HUES48 (cell line): Measurements from ENCODE around the gene NBPF20.
"Not testable (repeated sequence)": the region's sequence is repeated elsewhere in the genome, so short reads cannot be mapped to it uniquely, and the experiment has no call there.

Source experiments
- H3K27ac ChIP-seq: one replicate; pipeline ENCODE4 v1.7.0; 2013; ENCODE audit warnings: low read depth, low read length, inconsistent platforms
- H3K27me3 ChIP-seq: 2 replicates; pipeline ENCODE4 v1.6.1; 2013; ENCODE audit warnings: mild to moderate bottlenecking, low read length; ENCODE audit not compliant: control insufficient read depth, insufficient read depth
- H3K36me3 ChIP-seq: 2 replicates; pipeline ENCODE4 v1.6.1; 2013; ENCODE audit warnings: low read length; ENCODE audit not compliant: control insufficient read depth, insufficient read depth
- H3K4me1 ChIP-seq: 2 replicates; pipeline ENCODE4 v1.6.1; 2013; ENCODE audit warnings: mild to moderate bottlenecking, low read length; ENCODE audit not compliant: control insufficient read depth, insufficient read depth
- H3K4me3 ChIP-seq: 2 replicates; pipeline ENCODE4 v1.5.1; 2013; ENCODE audit warnings: mild to moderate bottlenecking, low read depth, low read length
- H3K9ac ChIP-seq: 2 replicates; pipeline ENCODE4 v1.6.1; 2013; ENCODE audit warnings: mild to moderate bottlenecking, low read depth, low read length, moderate library complexity
- H3K9me3 ChIP-seq: 2 replicates; pipeline ENCODE4 v1.6.1; 2013; ENCODE audit warnings: low read length; ENCODE audit not compliant: control insufficient read depth, insufficient read depth

The NBPF20 gene, protein sequence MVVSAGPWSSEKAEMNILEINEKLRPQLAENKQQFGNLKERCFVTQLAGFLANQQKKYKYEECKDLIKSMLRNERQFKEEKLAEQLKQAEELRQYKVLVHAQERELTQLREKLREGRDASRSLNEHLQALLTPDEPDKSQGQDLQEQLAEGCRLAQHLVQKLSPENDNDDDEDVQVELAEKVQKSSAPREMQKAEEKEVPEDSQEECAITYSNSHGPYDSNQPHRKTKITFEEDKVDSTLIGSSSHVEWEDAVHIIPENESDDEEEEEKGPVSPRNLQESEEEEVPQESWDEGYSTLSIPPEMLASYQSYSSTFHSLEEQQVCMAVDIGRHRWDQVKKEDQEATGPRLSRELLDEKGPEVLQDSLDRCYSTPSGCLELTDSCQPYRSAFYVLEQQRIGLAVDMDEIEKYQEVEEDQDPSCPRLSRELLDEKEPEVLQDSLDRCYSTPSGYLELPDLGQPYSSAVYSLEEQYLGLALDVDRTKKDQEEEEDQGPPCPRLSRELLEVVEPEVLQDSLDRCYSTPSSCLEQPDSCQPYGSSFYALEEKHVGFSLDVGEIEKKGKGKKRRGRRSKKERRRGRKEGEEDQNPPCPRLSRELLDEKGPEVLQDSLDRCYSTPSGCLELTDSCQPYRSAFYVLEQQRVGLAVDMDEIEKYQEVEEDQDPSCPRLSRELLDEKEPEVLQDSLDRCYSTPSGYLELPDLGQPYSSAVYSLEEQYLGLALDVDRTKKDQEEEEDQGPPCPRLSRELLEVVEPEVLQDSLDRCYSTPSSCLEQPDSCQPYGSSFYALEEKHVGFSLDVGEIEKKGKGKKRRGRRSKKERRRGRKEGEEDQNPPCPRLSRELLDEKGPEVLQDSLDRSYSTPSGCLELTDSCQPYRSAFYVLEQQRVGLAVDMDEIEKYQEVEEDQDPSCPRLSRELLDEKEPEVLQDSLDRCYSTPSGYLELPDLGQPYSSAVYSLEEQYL (N-terminal part only)

DNA sequence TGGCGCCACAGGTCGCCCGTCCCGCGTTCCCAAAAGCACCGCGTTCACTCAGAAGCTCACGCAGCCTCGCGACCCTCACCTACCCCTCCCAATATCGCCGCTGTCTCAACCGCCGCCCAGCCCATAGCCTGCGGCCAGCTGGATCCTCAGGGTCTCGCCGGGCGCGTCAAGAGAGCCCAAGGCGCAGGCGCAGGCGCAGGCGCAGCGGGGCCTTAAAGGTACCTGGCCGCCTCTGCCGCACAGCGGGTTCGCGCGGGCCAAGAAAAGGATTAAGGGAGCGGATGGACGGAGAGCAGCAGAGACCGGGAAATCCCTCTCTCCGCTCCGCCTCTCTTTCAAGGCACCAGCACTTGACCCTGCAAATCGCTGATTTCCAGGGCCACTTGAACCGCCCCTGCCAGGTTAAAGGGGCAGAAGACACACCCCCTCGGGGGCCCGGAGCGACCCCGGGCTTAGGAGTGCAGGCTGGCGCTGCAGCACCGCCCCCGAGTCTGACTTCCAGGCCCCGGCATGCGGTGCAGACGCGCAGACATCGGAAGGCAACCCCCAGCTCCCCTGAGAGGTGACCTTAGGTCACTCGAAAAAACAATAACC lies at the start of gene NBPF20:
Gene NBPF20 (minus strand): TSS at position 168 of the 594 bp plus-strand sequence. CDS start 20,331 bp downstream, outside the sequence.
- Histone ChIP-seq H3K36me3 (no peaks in the 10 kb centered on the region), H3K9ac (no peak within 1 kb of the TSS)

DNA sequence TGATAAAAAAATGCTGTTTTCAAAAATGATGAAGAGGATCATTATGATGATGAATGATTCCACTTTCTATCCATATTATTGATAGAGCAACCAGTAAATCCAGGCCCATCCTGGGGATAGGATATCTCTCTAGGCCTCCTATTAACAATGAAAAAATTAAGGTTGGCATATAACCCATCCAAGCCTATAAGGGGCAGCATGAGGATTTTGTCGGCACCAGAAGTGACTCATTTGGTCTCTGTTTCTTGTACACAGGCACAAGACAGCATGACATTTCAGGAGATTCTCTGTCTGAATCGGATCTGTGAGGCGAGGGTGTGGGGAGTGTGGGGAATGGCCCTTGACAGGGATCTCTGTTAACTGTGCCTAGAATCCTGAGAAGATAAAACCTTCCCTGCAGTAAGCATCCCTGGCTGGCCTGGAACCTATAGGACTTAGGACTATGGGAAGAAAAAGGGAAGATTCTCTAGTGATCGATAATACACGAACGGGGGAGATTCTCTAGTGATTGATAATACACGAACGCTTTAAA lies 49.5 kb upstream of the NBPF20 start:
- H3K9ac ChIP-seq, H3K36me3 ChIP-seq, H3K27ac ChIP-seq, H3K27me3 ChIP-seq, H3K9me3 ChIP-seq, H3K4me1 ChIP-seq: not testable (repeated sequence)
- peak overlapping the region; percentile 58; the same call in 1 of the 2 replicates for H3K4me3 ChIP-seq

More for the DNA sequence above, at the start of gene NBPF20:
- Histone ChIP-seq H3K4me1 (no peaks in the 10 kb centered on the region), H3K27ac (peak within 1 kb of the TSS; percentile 51), H3K4me3 (peak within 1 kb of the TSS; percentile 71), H3K9me3 (no peaks in the 10 kb centered on the region), H3K27me3 (peaks cover 57% of the 10 kb centered on the region)

DNA sequence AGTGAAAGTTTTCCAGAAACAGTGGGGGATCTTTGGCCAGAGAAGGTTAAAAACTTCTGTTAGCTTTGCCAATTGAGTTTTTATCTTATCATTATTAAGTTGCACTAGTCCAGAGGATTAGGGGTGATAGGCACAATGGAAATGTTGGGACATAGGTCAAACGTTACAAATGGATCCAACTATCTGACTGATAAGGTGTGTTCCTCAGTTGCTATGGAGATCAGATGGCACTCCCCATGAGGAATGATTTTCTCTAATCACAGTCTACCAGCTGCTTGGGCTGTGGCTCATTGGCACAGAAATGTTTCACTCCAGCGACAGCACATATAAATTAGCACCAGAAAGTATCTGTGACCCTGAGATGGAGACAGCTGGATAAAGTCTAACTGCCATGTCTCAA lies 47.3 kb upstream of the NBPF20 start:
- H3K4me3 ChIP-seq, H3K36me3 ChIP-seq, H3K9ac ChIP-seq, H3K27ac ChIP-seq, H3K4me1 ChIP-seq, H3K27me3 ChIP-seq, H3K9me3 ChIP-seq: not testable (repeated sequence)

DNA sequence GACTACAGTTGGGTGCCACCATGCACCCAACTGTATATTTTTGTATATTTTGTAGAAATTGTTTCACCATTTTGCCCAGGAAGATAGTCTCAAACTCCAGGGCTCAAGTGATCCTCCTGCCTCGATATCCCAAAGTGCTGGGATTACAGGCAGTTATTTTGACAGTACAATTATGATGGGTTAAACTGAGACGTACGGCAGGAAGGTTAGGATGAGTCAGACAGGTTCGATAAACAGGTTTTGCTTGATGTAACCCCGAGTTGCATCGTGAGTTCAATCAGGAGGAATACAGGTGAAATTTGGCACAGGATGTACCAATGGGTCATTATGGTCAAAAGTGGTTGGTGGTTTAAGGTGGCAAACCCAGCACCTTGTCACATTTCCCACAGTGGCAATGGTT lies 46.0 kb upstream of the NBPF20 start:
- not testable (repeated sequence) for H3K27ac ChIP-seq, H3K36me3 ChIP-seq, H3K27me3 ChIP-seq, H3K9me3 ChIP-seq, H3K4me3 ChIP-seq, H3K4me1 ChIP-seq, H3K9ac ChIP-seq

DNA sequence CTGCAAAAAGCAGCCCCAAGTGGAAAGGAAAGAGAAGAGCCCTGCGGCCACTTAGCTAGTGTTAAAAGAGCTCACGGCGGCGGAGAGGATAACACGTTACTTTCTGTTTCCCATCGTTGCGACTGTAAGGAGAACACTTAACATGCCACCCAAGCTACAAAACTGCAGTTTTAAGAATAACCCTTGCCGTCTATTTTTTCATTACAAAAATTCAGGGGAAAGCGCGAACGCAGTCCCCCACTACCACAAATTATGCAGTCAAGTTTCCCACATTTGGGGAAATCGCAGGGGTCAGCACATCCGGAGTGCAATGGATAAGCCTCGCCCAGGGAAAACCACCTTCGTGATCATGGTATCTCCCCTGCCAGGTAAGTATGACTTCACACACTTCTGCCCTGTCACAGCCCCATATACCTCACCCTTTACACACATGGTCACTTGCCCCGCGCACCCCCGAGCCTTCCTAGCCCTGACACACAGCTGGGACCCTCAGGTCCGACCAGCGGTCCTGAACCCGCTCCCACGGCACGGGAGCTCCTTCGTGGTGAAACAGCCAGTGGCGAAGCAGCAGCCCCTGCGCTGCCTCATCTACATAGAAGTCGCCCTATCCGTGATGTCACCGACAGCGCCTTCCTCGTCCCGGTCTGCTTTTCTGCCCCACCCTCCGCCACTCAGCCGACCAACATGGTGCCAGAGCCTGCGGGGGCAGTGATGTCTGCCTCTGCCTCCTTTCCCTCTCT lies 40.2 kb upstream of the NBPF20 start:
- H3K9me3 ChIP-seq, H3K27me3 ChIP-seq, H3K36me3 ChIP-seq, H3K4me1 ChIP-seq: not testable (repeated sequence)
- peak overlapping the region; percentile 47; the same call in 1 of the 2 replicates for H3K4me3 ChIP-seq
- peak overlapping the region; percentile 76 for H3K27ac ChIP-seq
- peak overlapping the region; percentile 95 for H3K9ac ChIP-seq

DNA sequence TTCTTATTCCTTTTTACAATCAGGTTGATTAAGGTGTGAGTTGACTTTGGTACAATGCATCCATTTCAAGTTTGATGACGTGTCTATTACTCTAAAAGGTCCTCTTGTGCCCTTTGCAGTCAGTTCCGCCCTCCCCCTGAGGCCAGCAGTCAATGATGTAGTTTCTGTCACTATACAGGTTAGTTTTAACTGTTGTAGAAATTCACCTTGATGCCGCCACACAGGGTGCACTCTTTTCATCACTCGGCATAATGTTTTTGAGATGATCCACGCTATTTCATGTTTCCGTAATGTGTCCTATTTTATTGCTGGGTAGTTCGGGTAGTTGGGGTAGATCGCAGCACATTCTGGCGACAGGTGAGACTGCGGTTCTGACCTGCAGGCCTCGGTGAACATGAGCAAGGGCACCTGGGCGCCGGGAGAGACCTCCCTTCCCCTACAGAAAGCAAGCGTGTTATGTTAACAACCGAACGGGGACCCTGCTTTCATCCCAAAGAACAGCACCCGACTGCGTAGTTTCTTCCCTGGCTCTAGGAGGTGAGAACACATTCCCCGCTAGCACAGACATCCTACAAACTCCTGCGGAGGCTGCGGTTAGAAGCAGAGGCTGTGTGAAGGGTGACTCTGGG lies 39.4 kb upstream of the NBPF20 start:
- H3K4me3 ChIP-seq, H3K9ac ChIP-seq, H3K36me3 ChIP-seq, H3K4me1 ChIP-seq, H3K9me3 ChIP-seq, H3K27me3 ChIP-seq: not testable (repeated sequence)
- peak overlapping the region; percentile 76 for H3K27ac ChIP-seq

DNA sequence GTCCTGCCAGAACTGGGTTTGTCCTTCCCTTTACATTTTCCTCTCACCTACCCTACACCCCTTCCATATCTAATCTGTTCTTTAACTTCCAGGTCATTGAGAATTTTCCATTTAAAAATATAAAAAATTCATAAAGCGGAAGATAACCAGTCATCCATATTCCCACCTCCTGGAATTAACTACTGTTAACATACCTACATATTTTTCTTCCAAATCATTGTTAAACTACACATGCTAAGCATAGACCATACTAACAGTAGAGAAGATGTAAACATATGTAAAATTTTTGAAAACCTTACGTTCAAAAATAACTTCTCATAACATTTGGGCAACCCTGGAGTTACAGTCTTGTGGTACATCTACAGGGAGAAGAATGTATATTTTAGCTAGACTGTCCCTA lies 38.6 kb upstream of the NBPF20 start:
- not testable (repeated sequence) for H3K4me3 ChIP-seq, H3K27ac ChIP-seq, H3K4me1 ChIP-seq, H3K36me3 ChIP-seq, H3K9me3 ChIP-seq, H3K27me3 ChIP-seq, H3K9ac ChIP-seq

DNA sequence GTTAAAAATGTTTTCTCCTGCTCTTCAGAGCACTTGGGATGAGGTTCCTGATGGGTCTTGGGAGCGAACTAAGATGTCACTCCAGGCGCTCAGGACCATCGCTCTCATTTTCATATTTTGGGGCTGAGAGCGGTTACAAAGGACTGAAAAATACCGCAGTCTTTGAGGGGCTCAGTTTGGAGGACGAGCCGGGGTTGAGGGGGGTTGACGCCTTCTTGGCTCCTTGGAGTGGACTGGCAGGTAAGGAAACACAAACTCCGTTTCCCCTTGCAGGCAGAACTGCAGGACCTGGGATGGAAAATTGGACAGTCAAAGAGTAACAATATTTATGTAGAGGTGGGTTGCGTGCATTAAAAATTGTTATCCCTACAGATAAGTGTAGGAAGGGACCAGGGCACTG lies 35.3 kb upstream of the NBPF20 start:
- not testable (repeated sequence) for H3K27me3 ChIP-seq, H3K9me3 ChIP-seq
- peak overlapping the region; percentile 29; the same call in 1 of the 2 replicates for H3K4me3 ChIP-seq

DNA sequence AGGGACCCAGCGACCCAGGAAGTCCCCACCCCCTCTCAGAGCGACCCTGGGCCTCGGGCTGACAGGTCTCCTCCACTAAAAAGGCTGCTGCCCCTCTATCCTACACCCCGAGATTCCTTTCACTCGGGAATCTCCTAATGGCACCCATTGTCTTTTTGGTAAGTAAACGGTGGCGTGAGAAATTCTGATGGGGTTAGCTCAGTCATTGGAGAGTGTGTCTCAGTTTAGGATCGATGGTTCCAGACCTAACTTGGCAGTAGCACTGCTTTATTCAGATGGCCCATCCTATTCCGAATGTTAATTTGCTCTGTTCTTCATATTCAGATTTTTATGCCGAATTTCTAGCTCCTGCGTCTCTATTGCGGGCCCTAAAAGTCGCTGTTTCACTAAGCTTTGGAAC lies 34.6 kb upstream of the NBPF20 start:
- not testable (repeated sequence) for H3K36me3 ChIP-seq, H3K27ac ChIP-seq, H3K9me3 ChIP-seq, H3K4me1 ChIP-seq, H3K9ac ChIP-seq
- H3K27me3 ChIP-seq = peaks cover 14% of the 10 kb centered on the region
- peak overlapping the region; percentile 45 for H3K4me3 ChIP-seq

More for the DNA sequence above, 35.3 kb upstream of the NBPF20 start:
- H3K36me3 ChIP-seq, H3K4me1 ChIP-seq, H3K9ac ChIP-seq, H3K27ac ChIP-seq: not testable (repeated sequence)

DNA sequence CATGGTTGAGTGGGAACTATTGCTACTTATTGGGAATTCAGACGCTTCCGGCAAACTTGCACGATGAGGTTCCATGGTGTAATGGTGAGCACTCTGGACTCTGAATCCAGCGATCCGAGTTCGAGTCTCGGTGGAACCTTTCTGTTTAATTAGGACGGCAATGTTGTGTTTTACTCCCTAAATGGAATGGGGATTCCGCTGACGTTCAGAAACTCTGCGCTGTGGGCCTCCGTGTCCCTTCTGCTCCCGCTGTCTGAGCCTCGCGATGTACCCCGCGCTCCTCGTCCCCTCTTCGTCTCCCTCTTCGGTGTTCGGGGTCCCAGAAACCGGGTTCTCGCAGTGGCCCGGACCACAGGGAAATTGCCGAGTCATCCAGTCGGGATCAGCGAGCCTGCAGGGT lies 34.2 kb upstream of the NBPF20 start:
- H3K9me3 ChIP-seq, H3K4me3 ChIP-seq: not testable (repeated sequence)

More for the DNA sequence above, 34.2 kb upstream of the NBPF20 start:
- H3K27ac ChIP-seq, H3K36me3 ChIP-seq, H3K9ac ChIP-seq, H3K4me1 ChIP-seq: not testable (repeated sequence)
- H3K27me3 ChIP-seq = peaks cover 18% of the 10 kb centered on the region
